Natural killer cell (primary cell): ENCODE results near the gene CDC25C. TPM values are rescaled to one million over a fixed set of nuclear protein-coding genes. Genes with fewer than 3 reads are reported as not detected.

Source experiments
- ATAC-seq, 3 donors: fragments of 150-1000 bp in 2 of 3; fragments of 200-7000 bp in 1 of 3; cut with Tn5 transposase; 1 replicate in 1 of 3; 2 replicates in 2 of 3; pipeline ENCODE4 v1.10.0; 2021; ENCODE audit warnings: mild to moderate bottlenecking in 2 of 3, moderate library complexity in 2 of 3
- DNase-seq, 2 donors: peaks; one replicate each; pipeline versions ENCODE4 v3.0.0 to v3.0.0-alpha.2; 2013 to 2021; ENCODE audit warnings: mixed read lengths in 1 of 2
- H3K27ac ChIP-seq: one replicate; pipeline ENCODE4 v1.5.1; 2013; ENCODE audit warnings: mild to moderate bottlenecking, low read length
- H3K27me3 ChIP-seq: one replicate; pipeline ENCODE4 v1.6.1; 2013; ENCODE audit warnings: low read length; ENCODE audit not compliant: control insufficient read depth, insufficient read depth
- H3K36me3 ChIP-seq: one replicate; pipeline ENCODE4 v1.6.1; 2013; ENCODE audit warnings: low read length; ENCODE audit not compliant: control insufficient read depth, insufficient read depth
- H3K4me1 ChIP-seq: one replicate; pipeline ENCODE4 v1.6.1; 2013; ENCODE audit warnings: low read length; ENCODE audit not compliant: control insufficient read depth, insufficient read depth
- H3K4me3 ChIP-seq: one replicate; pipeline ENCODE4 v1.5.1; 2013; ENCODE audit warnings: low read length
- H3K9me3 ChIP-seq: one replicate; pipeline ENCODE4 v1.6.1; 2013; ENCODE audit warnings: low read length; ENCODE audit not compliant: control insufficient read depth, insufficient read depth
- H3K27ac Mint-ChIP-seq, 2 donors: one replicate each; pipeline ENCODE4 v1.8.0; 2022; ENCODE audit warnings: mild to moderate bottlenecking in 2 of 2, mixed read lengths in 2 of 2, moderate library complexity in 1 of 2
- H3K27me3 Mint-ChIP-seq, 2 donors: one replicate each; pipeline ENCODE4 v1.8.0; 2022; ENCODE audit warnings: low read depth in 2 of 2, mixed read lengths in 2 of 2
- H3K36me3 Mint-ChIP-seq: one replicate; pipeline ENCODE4 v1.8.0; 2022; ENCODE audit warnings: mixed read lengths
- H3K4me1 Mint-ChIP-seq, 2 donors: one replicate each; pipeline ENCODE4 v1.8.0; 2022; ENCODE audit warnings: mixed read lengths in 2 of 2
- H3K4me3 Mint-ChIP-seq: one replicate; pipeline ENCODE4 v1.8.0; 2022; ENCODE audit warnings: mild to moderate bottlenecking, moderate library complexity, mixed read lengths
- H3K9me3 Mint-ChIP-seq, 2 donors: one replicate each; pipeline ENCODE4 v1.8.0; 2022; ENCODE audit warnings: mixed read lengths in 2 of 2
- WGBS: methylation state at CpG from one replicate; pipeline ENCODE4 v1.1.7; 2013; ENCODE audit warnings: missing lambda C conversion rate; ENCODE audit not compliant: insufficient coverage; 5-methylcytosine and 5-hydroxymethylcytosine counted together
- intact Hi-C: fragments of 100-400 bp; cut with micrococcal nuclease; formaldehyde crosslinking; loops from one replicate; pipeline ENCODE4 v1.14.2; 2022
- total RNA-seq, 4 donors: library from RNA; stranded (reverse); fragments of 120-200 nt in 1 of 4; gene quantifications; one replicate each; pipeline versions ENCODE4 v1.2.3 to v1.2.4, GENCODE V29; 2013 to 2022
- TF ChIP-seq, protein P1 (sequence below): fragments of 200-600 bp; IDR thresholded peaks from one replicate; pipeline ENCODE4 v1.8.0; 2022; ENCODE audit warnings: antibody characterized with exemption

The CDC25C gene
- total RNA-seq, 3 donors from 2014 or later (not counting 1 experiment from before 2014, with no cell fraction given) = 0.47 to 0.48 TPM; not detected in 1

DNA sequence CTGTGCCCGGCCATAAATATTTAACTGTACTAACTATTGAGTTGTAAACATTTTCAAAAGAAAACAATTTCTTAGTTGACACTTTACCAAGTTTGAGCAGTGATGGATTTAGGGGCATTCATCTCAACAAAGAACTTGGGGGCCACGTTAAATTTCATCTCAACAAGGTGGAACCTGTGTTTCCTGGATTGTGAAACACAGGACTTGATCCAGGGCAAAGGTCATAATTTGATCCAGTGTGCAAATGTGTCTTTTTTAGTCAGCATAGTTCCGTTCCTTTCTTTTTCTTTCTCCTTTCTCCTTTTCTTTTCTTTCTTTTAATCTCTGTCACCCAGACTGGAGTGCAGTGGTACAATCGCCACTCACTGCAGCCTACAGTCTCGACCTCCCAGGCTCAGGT, 60.3 kb downstream of the CDC25C start:
- H3K36me3 Mint-ChIP-seq = no peaks in the 10 kb centered on the region
- TF ChIP-seq, protein P1, sequence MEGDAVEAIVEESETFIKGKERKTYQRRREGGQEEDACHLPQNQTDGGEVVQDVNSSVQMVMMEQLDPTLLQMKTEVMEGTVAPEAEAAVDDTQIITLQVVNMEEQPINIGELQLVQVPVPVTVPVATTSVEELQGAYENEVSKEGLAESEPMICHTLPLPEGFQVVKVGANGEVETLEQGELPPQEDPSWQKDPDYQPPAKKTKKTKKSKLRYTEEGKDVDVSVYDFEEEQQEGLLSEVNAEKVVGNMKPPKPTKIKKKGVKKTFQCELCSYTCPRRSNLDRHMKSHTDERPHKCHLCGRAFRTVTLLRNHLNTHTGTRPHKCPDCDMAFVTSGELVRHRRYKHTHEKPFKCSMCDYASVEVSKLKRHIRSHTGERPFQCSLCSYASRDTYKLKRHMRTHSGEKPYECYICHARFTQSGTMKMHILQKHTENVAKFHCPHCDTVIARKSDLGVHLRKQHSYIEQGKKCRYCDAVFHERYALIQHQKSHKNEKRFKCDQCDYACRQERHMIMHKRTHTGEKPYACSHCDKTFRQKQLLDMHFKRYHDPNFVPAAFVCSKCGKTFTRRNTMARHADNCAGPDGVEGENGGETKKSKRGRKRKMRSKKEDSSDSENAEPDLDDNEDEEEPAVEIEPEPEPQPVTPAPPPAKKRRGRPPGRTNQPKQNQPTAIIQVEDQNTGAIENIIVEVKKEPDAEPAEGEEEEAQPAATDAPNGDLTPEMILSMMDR = no peak
- peaks cover 3% of the 10 kb centered on the region for H3K4me1 ChIP-seq
- WGBS = 83% methylated on average over 5 of the region's 5 CpGs
- H3K27me3 ChIP-seq = peaks cover 8% of the 10 kb centered on the region
- H3K9me3 ChIP-seq = no peaks in the 10 kb centered on the region
- intact Hi-C loops = no loop called here
- no peak overlapping the region for H3K27ac ChIP-seq
- no peaks in the 10 kb centered on the region for H3K36me3 ChIP-seq
- no peak overlapping the region for H3K27ac Mint-ChIP-seq
- no peak overlapping the region for H3K4me3 ChIP-seq
- DNase-seq = no peak
- peaks cover 4 to 5% of the 10 kb centered on the region in 2 donors for H3K4me1 Mint-ChIP-seq
- H3K27me3 Mint-ChIP-seq = peaks cover 32 to 34% of the 10 kb centered on the region in 2 donors
- no peak overlapping the region for H3K4me3 Mint-ChIP-seq
- no peaks in the 10 kb centered on the region for H3K9me3 Mint-ChIP-seq
- ATAC-seq = no peak

DNA sequence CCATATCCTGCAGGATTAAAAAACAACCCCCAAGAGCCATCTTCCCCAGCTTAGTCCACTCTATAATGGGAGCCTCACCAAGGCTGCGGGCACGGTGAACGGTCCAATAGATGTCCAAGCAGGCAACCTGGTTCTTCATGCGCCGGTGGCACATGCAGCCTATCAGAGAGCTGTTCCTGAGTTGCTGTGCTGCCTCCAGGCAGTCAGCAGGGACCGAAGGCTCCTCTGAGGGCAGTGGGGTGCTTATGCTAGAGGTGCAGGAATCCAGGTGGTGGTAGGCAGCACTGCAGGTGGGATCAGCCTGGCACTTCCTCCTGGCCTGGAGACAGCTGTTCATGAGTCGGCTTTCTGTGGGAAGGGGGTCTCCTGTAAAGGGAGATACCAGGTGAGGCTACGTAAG, 67.4 kb downstream of the CDC25C start:
- no peak overlapping the region for H3K27ac Mint-ChIP-seq
- H3K4me1 Mint-ChIP-seq = no peaks in the 10 kb centered on the region
- ATAC-seq (no peak), DNase-seq (no peak)
- Histone ChIP-seq H3K36me3 (no peaks in the 10 kb centered on the region), H3K4me3 (no peak overlapping the region), H3K27me3 (no peaks in the 10 kb centered on the region), H3K27ac (no peak overlapping the region), H3K9me3 (no peaks in the 10 kb centered on the region), H3K4me1 (no peaks in the 10 kb centered on the region)
- no peaks in the 10 kb centered on the region for H3K9me3 Mint-ChIP-seq
- intact Hi-C loops = no loop called here
- H3K36me3 Mint-ChIP-seq = no peaks in the 10 kb centered on the region
- peaks cover 20 to 23% of the 10 kb centered on the region in 2 donors for H3K27me3 Mint-ChIP-seq
- WGBS = 93% methylated on average over 8 of the region's 8 CpGs
- H3K4me3 Mint-ChIP-seq = no peak overlapping the region
- TF ChIP-seq, protein P1 = no peak

DNA sequence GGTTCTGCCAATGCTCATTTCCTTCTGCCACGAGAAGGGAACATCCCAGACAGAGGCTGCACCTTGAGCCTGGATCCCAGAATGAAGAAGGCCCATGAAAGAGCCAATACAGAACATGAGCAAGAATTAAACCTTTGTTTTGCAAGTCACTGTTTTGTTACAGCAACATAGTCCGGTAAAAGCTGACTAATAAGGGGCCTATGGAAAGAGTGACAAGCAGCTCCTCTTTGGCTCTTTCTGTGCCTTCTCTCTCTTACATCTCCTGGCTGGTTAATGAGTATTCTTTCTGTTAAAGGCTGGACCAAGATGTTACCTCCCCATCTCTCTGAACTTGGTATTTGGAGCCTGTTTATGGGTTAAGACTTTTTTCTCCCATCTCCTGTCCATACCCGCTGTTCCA, 68.0 kb downstream of the CDC25C start:
- TF ChIP-seq, protein P1 = no peak
- intact Hi-C loops = no loop called here
- ATAC-seq = no peak

DNA sequence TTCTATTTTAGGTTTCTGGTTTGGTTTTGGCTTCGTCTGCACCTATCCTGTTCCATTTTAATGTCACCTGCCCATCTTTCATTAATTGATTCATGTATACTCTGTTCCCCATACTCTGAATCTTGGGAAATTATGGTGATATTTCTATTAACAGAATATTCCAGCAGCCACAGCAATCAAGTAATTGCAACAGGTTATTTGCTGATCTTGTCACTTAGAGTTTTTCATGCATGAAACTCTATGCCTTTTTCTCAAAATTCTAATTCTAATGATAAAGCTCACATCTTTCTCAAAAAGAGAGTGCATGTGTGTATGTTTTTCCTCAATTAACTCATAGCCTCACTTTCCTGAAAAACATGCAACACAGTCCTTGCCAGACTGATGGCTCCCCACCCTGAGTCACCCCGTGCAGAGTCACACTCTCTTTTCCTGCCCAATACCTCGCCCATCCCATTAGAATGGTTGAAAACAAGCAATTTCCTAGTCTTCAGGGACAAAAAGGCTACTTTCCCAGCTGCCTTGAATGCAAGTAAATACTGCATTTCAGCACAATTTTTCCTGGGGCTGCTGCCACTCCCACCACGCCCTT, 72.8 kb downstream of the CDC25C start:
- Histone ChIP-seq H3K27me3 (no peaks in the 10 kb centered on the region), H3K36me3 (no peaks in the 10 kb centered on the region), H3K4me3 (no peak overlapping the region), H3K27ac (no peak overlapping the region), H3K4me1 (no peaks in the 10 kb centered on the region), H3K9me3 (no peaks in the 10 kb centered on the region)
- H3K9me3 Mint-ChIP-seq = no peaks in the 10 kb centered on the region
- no peak overlapping the region for H3K27ac Mint-ChIP-seq
- H3K4me3 Mint-ChIP-seq = no peak overlapping the region
- 72% methylated on average over 4 of the region's 4 CpGs for WGBS
- TF ChIP-seq, protein P1 = no peak
- H3K27me3 Mint-ChIP-seq = peaks cover 9 to 14% of the 10 kb centered on the region in 2 donors
- H3K36me3 Mint-ChIP-seq = no peaks in the 10 kb centered on the region
- DNase-seq = no peak
- ATAC-seq = no peak
- intact Hi-C loops = no loop called here
- H3K4me1 Mint-ChIP-seq = no peaks in the 10 kb centered on the region

More for the DNA sequence above, 68.0 kb downstream of the CDC25C start:
- Histone ChIP-seq H3K4me1 (no peaks in the 10 kb centered on the region), H3K27ac (no peak overlapping the region), H3K9me3 (no peaks in the 10 kb centered on the region), H3K27me3 (no peaks in the 10 kb centered on the region), H3K4me3 (no peak overlapping the region), H3K36me3 (no peaks in the 10 kb centered on the region)
- DNase-seq = no peak
- H3K4me1 Mint-ChIP-seq = no peaks in the 10 kb centered on the region
- no peak overlapping the region for H3K4me3 Mint-ChIP-seq
- H3K9me3 Mint-ChIP-seq = no peaks in the 10 kb centered on the region
- no peaks in the 10 kb centered on the region for H3K36me3 Mint-ChIP-seq
- H3K27me3 Mint-ChIP-seq = peaks cover 26 to 27% of the 10 kb centered on the region in 2 donors
- H3K27ac Mint-ChIP-seq = no peak overlapping the region
- WGBS = 78% methylated on average over 2 of the region's 3 CpGs
